NCI-H1436 treated with DMSO at 0.1 percent for 48 hours (cell line): ENCODE data around the gene ICAM1.
"Not testable (repeated sequence)": the region's sequence is repeated elsewhere in the genome, so short reads cannot be mapped to it uniquely, and the experiment has no call there.

ENCODE experiments used
- DNase-seq: peaks from one replicate; lab custom pipeline; 2025; lab: John Stamatoyannopoulos, UW

ICAM1 gene, protein sequence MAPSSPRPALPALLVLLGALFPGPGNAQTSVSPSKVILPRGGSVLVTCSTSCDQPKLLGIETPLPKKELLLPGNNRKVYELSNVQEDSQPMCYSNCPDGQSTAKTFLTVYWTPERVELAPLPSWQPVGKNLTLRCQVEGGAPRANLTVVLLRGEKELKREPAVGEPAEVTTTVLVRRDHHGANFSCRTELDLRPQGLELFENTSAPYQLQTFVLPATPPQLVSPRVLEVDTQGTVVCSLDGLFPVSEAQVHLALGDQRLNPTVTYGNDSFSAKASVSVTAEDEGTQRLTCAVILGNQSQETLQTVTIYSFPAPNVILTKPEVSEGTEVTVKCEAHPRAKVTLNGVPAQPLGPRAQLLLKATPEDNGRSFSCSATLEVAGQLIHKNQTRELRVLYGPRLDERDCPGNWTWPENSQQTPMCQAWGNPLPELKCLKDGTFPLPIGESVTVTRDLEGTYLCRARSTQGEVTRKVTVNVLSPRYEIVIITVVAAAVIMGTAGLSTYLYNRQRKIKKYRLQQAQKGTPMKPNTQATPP

DNA sequence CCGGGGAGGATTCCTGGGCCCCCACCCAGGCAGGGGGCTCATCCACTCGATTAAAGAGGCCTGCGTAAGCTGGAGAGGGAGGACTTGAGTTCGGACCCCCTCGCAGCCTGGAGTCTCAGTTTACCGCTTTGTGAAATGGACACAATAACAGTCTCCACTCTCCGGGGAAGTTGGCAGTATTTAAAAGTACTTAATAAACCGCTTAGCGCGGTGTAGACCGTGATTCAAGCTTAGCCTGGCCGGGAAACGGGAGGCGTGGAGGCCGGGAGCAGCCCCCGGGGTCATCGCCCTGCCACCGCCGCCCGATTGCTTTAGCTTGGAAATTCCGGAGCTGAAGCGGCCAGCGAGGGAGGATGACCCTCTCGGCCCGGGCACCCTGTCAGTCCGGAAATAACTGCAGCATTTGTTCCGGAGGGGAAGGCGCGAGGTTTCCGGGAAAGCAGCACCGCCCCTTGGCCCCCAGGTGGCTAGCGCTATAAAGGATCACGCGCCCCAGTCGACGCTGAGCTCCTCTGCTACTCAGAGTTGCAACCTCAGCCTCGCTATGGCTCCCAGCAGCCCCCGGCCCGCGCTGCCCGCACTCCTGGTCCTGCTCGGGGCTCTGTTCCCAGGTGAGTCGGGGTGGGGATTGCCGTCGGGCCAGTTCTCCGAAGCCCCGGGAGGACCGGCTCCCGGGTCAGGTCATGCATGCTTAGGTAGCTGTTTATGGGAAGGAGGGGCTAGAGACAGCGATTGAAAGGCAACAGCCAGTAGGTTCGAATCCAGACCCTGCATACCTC is at the start of gene ICAM1:
ICAM1 (plus strand) TSS at position 505 of the 779 bp plus-strand sequence; CDS start at position 545, 40 bp downstream.
- no peak for DNase-seq

DNA sequence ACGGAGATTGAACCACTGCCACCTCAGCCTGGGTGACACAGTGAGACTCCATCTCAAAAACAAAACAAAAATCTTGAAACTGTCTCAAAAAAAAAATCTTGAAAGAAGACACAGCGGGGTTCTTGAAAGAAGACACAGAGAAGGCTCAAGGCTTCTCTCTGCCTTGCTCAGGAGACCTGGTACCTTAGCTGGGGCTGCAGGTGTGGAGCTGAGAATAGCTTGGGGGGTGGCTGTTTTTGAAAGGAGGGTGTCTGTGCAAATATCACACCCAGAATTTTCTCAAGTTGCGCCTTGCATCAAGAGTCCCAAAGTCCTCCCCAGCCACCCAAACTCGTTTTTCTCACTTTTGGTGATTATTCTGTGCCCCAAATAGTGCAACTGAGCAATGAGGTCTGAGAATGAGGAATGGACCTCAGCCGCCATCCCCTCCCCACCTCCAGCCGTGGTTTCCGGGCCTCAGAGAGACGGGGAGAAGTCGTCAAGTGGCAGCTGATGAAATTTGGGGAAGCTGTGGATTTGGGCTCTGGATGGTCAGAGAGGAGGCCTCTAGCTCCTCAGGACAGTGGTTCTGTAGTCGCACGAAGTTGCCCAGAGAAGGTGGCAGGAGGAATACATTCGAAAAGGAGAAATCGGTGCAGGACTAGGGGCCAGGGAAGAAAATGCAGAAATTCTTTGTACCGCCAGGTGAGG is 48.6 kb upstream of the ICAM1 start:
- no peak for DNase-seq

DNA sequence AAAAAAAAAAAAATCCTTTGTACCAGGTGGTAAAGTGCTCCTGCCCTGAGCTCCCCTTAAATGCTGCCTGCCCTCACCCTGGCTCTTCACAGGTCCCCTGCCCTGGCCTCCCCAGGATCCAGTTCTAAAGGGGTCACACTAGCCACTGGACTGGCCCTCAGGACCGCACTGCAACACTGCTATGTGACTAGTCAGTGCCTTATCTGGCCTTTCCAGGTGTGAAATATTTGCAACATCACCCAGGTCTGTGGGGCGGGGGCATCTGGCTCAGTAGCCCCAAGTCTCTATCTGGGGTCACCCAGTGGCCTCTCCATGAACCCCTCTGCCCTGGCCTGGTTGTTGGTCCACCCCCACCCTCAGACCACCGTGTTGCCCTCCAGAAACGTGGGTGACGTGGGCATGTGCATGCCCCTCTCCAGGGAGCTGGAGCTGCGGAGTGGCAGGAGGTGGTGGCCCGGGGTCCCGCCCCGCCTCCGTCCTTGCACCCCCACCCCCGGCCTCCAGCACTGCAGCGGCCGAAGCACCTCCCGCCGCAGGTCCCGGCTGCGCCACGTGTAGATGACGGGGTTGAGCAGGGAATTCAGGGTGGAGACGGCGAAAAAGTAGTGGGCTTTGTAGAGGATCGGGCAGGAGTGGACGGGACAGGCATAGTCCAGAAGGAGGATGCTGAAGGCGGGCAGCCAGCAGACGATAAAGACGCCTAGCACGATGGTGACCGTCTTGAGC is 47.3 kb upstream of the ICAM1 start:
- DNase-seq, result no peak

GRCh38 chr19:10224337-10224736 is 46.6 kb upstream of the ICAM1 start:
- no peak for DNase-seq

GRCh38 chr19:10226021-10226375 is 44.9 kb upstream of the ICAM1 start:
- DNase-seq, result no peak

GRCh38 chr19:10226376-10227025 is 44.4 kb upstream of the ICAM1 start:
- no peak for DNase-seq

GRCh38 chr19:10227026-10227971 is 43.6 kb upstream of the ICAM1 start:
- no peak for DNase-seq

- no peak for DNase-seq
These were observed 42.5 kb upstream of the ICAM1 start for GRCh38 chr19:10228393-10228792.

- DNase-seq, result no peak
These were observed 42.0 kb upstream of the ICAM1 start for GRCh38 chr19:10228920-10229319.

- DNase-seq, result no peak
These were observed 40.6 kb upstream of the ICAM1 start for GRCh38 chr19:10230173-10230860.

DNA sequence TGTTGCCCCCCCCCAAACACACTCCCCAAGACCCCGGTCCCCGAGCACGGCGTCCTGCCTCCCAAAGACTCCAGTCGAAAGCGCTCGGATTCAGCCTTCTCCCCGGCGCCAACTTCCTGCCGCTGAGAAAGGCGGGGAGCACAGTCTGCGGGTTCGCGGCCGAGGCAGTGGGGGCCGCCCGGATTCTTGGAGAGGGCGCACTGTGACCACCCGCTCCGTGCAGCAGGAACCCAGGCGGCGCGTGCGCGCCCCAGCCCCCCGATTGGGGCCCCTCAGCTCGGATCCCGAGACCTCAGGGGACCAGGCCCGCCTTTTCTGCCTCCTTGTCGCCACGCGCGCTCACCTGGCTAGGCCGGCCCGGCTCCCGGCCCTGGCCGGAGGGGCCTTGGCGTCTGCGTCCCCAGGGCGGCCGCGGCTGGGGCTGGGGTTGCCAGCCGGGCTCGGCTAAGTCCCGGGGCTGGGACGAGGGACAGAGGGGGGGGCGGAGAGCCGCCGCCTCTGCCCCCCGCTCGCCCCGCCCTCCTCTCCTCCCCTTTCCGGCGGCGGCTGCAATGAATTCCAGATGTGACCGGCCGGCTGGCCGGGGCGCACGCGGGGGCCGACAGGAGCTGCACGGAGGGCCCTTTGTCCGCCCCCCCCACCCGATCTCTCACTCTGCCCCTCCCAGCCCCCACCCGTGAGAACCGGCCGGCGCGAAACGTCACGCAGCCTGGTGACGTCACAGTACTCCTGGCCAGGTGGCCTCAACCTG is 39.9 kb upstream of the ICAM1 start, which contains the start of gene S1PR2:
S1PR2 (minus strand) TSS at position 471 of the 751 bp plus-strand sequence. CDS start 6,426 bp downstream, outside the sequence.
- peak; percentile 5 for DNase-seq

GRCh38 chr19:10231612-10232228 is 39.2 kb upstream of the ICAM1 start:
- DNase-seq, result no peak

DNA sequence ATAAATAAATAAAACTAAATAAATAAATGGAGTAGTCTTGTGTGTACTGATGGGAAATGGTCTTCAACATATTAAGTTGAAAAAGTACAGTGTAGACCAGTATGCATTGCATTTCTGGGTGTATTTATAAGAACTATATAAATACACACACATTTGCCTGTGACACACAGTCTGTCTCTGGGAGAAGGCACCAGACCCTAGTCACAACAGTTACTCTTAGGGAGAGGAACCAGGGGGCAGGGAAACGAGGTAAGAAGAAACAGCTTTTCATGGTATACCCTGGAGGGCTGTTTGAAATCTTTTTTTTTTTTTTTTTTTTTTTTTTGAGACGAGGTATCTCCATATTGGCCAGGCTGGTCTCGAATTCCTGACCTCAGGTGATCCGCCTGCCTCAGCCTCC is 37.0 kb upstream of the ICAM1 start:
- no peak for DNase-seq

DNA sequence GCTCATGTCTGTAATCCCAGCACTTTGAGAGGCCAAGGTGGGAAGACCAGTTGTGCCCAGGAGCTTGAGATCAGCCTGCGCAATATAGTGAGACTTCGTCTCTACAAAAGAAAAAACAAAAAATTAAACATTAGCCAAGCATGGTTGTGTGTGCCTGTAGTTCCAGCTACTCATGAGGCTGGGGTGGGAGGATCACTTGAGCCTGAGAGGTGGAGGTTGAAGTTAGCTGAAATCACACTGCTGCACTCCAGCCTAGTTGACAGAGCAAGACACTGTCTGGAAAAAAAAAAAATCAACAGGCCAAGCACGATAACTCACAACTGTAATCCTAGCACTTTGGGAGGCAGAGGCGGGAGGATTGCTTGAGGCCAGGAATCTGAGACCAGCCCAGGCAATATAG is 35.9 kb upstream of the ICAM1 start:
- no peak for DNase-seq

- DNase-seq, result not testable (repeated sequence)
These were observed 35.5 kb upstream of the ICAM1 start for GRCh38 chr19:10235409-10235808.

GRCh38 chr19:10237702-10238101 is 33.2 kb upstream of the ICAM1 start:
- DNase-seq, result no peak

DNA sequence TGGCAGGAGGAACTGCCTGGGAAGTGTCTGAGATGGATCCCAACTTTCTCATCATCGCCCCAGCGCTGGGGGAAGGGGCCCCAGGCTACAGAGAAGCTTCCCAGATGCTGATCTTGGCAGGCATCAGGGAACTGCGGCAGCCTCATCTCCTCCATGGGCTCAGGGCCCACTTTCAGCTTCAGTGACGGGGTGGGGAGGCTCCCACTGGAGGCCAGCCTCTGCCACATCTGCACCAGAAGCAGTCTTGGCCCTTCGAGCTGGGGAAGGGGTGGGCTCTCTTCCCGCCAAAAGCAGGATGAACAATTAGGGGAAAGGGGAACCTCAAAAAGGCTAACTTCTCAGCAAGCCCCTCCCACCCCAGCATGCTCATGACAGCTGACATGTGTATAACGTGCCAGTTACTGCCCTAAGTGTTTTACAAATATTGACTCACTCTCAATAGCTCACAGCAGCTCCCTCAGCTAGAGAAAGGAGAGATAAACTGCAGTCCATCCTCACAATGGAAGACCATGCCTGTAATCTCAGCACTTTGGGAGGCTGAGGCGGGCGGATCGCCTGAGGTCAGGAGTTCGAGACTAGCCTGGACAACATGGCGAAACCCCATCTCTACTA is 32.6 kb upstream of the ICAM1 start:
- peak; percentile 92 for DNase-seq
